Measurements from ENCODE around the gene YTHDF2.

- TF ChIP-seq POLR2AphosphoS5 (IDR thresholded peaks at IDR 0.05; ENCODE audit: borderline replicate concordance, low read depth, low read length) (no peak), EZH2 (IDR thresholded peaks at IDR 0.05) (no peak)
Observed at GRCh38 chr1:28770601-28771165, 33.9 kb downstream of the YTHDF2 start.

Data from SK-N-MC (cell line).